K562 (cell line): ENCODE measurements around the gene FHDC1. TPM values are rescaled to one million over a fixed set of nuclear protein-coding genes. Genes with fewer than 3 reads are reported as not detected.
A peak's percentile ranks its signal among the peaks of the same experiment; 100 is the strongest.

Source experiments
- CBX8 ChIP-seq: fragments of 200-600 bp; sonication (generic); IDR thresholded peaks from 2 replicates; pipeline ENCODE4 v1.6.1; 2012; ENCODE audit warnings: borderline replicate concordance, mixed run types, low read depth, mild to moderate bottlenecking, moderate library complexity, mixed read lengths, low read length, control low read depth, inconsistent platforms; ENCODE audit not compliant: poor library complexity, severe bottlenecking; ENCODE audit errors: extremely low read depth
- E2F4 ChIP-seq: sonication (generic); formaldehyde crosslinking; IDR thresholded peaks from 2 replicates; pipeline ENCODE4 v1.8.0; 2022; ENCODE audit warnings: mild to moderate bottlenecking, low read depth, missing genetic modification reagents
- GATAD2B ChIP-seq: fragments of 450-650 bp; IDR thresholded peaks from 2 replicates; pipeline ENCODE4 v1.6.1; 2017; ENCODE audit warnings: mild to moderate bottlenecking, borderline replicate concordance
- PCBP2 ChIP-seq: fragments of 200-400 bp; formaldehyde crosslinking; IDR thresholded peaks from 2 replicates; pipeline ENCODE4 v1.6.1; 2018; ENCODE audit warnings: low read length, low read depth, mild to moderate bottlenecking, moderate library complexity; ENCODE audit not compliant: poor library complexity, severe bottlenecking
- POLR2G ChIP-seq: fragments of 200-400 bp; formaldehyde crosslinking; IDR thresholded peaks from 2 replicates; pipeline ENCODE4 v1.6.1; 2017; ENCODE audit warnings: low read depth, mild to moderate bottlenecking, antibody characterized with exemption, low read length, moderate library complexity
- REST ChIP-seq, 2 experiments: fragments of 450-650 bp; formaldehyde crosslinking in 1 of 2; IDR thresholded peaks; 2 replicates each; pipeline versions ENCODE4 v1.4.0 to v1.6.1; 2014 to 2020; ENCODE audit warnings: mild to moderate bottlenecking in 2 of 2, borderline replicate concordance in 1 of 2, low read depth in 1 of 2
- SP1 ChIP-seq: sonication (generic); formaldehyde crosslinking; IDR thresholded peaks from 2 replicates; pipeline ENCODE4 v1.8.1; 2022; ENCODE audit warnings: mild to moderate bottlenecking, missing genetic modification reagents
- ZNF121 ChIP-seq: sonication (generic); formaldehyde crosslinking; conservative IDR thresholded peaks from 2 replicates; pipeline ENCODE4 v1.8.0; 2022; ENCODE audit warnings: missing genetic modification reagents
- ZNF780A ChIP-seq: fragments of 250-450 bp; sonication (Bioruptor Pico); IDR thresholded peaks from 2 replicates; pipeline ENCODE4 v1.5.0; 2021; ENCODE audit warnings: mild to moderate bottlenecking
- polyA plus RNA-seq, 8 experiments: library from polyadenylated mRNA; depleted of rRNA in 4 of 8; stranded (reverse) in 5 of 8; unstranded in 3 of 8; fragments of >200 nt; fragmentation: Nextera tagmentation in 2 of 8; fragmentation: Illumina TruSeq in 1 of 8; extraction: Ambion mirVana in 2 of 8; extraction: Trizol in 1 of 8; gene quantifications; 2 replicates each; pipeline versions ENCODE4 v1.2.1 to v1.2.3, GENCODE V29; 2011 to 2014; ENCODE audit warnings: inconsistent platforms in 1 of 8, missing spikeins in 1 of 8
- total RNA-seq, 7 experiments: library from RNA; depleted of rRNA in 6 of 7; stranded (reverse); fragments of >200 nt in 6 of 7; fragmentation: Illumina TruSeq in 2 of 7; extraction: Trizol in 2 of 7; gene quantifications; 2 replicates each; pipeline versions ENCODE4 v1.2.1 to v1.2.3, GENCODE V29; 2011 to 2021; ENCODE audit warnings: low replicate concordance in 1 of 7
- TF ChIP-seq, protein P1 (sequence below): sonication (generic); formaldehyde crosslinking; IDR thresholded peaks from 2 replicates; pipeline ENCODE4 v1.8.1; 2023; ENCODE audit warnings: mild to moderate bottlenecking, missing genetic modification reagents, moderate library complexity
- TF ChIP-seq, protein P2 (sequence below): fragments of 200-800 bp; sonication (Bioruptor generic); IDR thresholded peaks from 2 replicates; pipeline ENCODE4 v1.6.1; 2017; ENCODE audit warnings: missing genetic modification characterization, missing compliant biosample characterization

The FHDC1 gene
- total and polyA plus RNA-seq, 9 of the 15 experiments (the other 6 are each of a cell fraction or from before 2014, with no cell fraction given), result 0.01 to 0.43 (median 0.07) TPM

DNA sequence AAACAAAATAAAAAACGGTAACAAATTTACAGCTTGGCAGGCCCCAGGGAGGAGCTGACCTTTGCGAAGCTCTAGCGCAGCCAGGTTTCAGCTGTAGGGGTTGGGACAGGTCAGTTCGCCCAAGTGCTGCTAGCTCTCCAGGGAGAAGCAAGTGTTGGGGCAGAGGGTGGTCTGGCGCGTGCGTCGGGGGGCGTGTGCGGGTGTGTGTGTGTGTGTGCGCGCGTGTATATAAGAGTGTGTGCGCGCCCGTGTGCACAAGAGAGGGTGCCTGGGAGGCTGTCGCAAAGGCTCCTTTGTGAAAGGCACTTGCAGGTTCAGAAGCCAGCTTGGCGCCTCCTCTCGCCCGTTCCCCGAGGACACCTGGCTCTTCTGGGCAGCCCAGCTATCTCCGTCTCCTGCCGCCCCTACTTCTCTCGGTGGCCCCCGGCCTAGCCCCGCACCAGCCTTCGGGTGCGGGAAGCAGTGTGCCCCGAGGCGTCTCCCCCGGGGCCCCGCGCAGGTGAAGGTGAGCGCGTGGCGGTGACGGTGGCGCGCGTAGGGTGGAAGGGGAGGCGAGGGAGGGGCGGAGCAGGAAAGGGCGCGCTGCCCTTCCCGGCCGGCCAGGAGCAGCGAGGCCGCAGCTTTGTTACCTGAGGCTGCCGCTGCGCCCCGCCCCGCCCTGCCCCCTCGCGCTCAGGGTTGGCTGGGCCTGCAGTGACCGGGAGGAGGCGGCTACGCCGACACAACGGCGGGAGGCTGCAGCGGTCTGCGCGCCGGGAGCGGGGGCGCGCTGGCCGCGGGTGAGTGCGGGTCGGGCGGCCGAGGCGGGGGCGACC lies at the start of gene FHDC1 (continued):
- TF ChIP-seq, protein P1, sequence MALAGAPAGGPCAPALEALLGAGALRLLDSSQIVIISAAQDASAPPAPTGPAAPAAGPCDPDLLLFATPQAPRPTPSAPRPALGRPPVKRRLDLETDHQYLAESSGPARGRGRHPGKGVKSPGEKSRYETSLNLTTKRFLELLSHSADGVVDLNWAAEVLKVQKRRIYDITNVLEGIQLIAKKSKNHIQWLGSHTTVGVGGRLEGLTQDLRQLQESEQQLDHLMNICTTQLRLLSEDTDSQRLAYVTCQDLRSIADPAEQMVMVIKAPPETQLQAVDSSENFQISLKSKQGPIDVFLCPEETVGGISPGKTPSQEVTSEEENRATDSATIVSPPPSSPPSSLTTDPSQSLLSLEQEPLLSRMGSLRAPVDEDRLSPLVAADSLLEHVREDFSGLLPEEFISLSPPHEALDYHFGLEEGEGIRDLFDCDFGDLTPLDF (CRISPR knock-in tag), result no peak
- TF ChIP-seq, protein P2, sequence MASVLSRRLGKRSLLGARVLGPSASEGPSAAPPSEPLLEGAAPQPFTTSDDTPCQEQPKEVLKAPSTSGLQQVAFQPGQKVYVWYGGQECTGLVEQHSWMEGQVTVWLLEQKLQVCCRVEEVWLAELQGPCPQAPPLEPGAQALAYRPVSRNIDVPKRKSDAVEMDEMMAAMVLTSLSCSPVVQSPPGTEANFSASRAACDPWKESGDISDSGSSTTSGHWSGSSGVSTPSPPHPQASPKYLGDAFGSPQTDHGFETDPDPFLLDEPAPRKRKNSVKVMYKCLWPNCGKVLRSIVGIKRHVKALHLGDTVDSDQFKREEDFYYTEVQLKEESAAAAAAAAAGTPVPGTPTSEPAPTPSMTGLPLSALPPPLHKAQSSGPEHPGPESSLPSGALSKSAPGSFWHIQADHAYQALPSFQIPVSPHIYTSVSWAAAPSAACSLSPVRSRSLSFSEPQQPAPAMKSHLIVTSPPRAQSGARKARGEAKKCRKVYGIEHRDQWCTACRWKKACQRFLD (CRISPR knock-in tag), result no peak
- TF ChIP-seq ZNF780A (CRISPR knock-in tag) (no peak), CBX8 (no peak), POLR2G (peak; percentile 31; the same call in 1 of the 2 replicates), ZNF121 (CRISPR knock-in tag) (no peak), SP1 (CRISPR knock-in tag) (peak; percentile 28; the same call in 1 of the 2 replicates), GATAD2B (0 out of 2 replicates have a peak, but pooled peaks have one; percentile 37), PCBP2 (no peak), REST (IDR thresholded peaks at IDR 0.05; ENCODE audit: borderline replicate concordance) (peak; percentile 30; the same call in 1 of the 2 replicates), REST (CRISPR knock-in tag; IDR thresholded peaks at IDR 0.05; ENCODE audit: low read depth) (no peak), E2F4 (CRISPR knock-in tag) (no peak)
